Stomach (tissue), 4 donors: ENCODE measurements around the gene ZNF277.

Experiments used
- POLR2A ChIP-seq, 4 donors: fragments of 450-650 bp; IDR thresholded peaks; one replicate each; pipeline ENCODE4 v1.6.1; 2016; ENCODE audit warnings: antibody characterized with exemption in 4 of 4, control low read depth in 2 of 4, mild to moderate bottlenecking in 1 of 4, moderate library complexity in 1 of 4
- TF ChIP-seq, protein P1 (sequence below), 7 experiments: fragments of 450-650 bp in 4 of 7; fragments of 200-600 bp in 3 of 7; sonication (generic) in 3 of 7; IDR thresholded peaks; one replicate each; pipeline ENCODE4 v1.5.1; 2016 to 2019; ENCODE audit warnings: antibody characterized with exemption in 7 of 7, control low read depth in 2 of 7, mild to moderate bottlenecking in 1 of 7

DNA sequence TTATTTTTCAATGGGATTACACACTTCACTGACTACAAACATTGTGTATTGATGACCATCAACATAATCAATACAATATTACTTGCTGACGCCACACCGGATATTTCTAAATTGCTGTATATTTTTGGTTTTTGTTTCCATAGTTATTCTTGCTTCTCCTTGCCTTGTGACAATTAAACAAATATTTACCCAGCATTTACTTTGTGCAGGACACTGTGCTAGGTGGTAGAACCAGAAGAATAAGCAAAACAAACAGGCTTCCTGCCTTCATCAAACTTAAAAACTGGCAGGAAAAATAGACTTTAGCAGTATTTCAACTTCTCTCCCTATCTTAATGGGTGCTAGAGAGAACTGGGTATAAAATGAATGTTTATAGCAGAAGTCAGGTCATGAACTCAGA is 50.6 kb downstream of the ZNF277 start:
- TF ChIP-seq, protein P1, sequence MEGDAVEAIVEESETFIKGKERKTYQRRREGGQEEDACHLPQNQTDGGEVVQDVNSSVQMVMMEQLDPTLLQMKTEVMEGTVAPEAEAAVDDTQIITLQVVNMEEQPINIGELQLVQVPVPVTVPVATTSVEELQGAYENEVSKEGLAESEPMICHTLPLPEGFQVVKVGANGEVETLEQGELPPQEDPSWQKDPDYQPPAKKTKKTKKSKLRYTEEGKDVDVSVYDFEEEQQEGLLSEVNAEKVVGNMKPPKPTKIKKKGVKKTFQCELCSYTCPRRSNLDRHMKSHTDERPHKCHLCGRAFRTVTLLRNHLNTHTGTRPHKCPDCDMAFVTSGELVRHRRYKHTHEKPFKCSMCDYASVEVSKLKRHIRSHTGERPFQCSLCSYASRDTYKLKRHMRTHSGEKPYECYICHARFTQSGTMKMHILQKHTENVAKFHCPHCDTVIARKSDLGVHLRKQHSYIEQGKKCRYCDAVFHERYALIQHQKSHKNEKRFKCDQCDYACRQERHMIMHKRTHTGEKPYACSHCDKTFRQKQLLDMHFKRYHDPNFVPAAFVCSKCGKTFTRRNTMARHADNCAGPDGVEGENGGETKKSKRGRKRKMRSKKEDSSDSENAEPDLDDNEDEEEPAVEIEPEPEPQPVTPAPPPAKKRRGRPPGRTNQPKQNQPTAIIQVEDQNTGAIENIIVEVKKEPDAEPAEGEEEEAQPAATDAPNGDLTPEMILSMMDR (IDR thresholded peaks at IDR 0.05): no peak
- no peak for TF ChIP-seq POLR2A (IDR thresholded peaks at IDR 0.05)
